ENCODE data around the gene CDC34. TPM values are rescaled to one million over a fixed set of nuclear protein-coding genes. Genes with fewer than 3 reads are reported as not detected.
A peak's percentile ranks its signal among the peaks of the same experiment; 100 is the strongest.
"Not testable (repeated sequence)": the region's sequence is repeated elsewhere in the genome, so short reads cannot be mapped to it uniquely, and the experiment has no call there.

CDC34 gene
- total RNA-seq, 2 donors from 2014 or later = 128 to 138 TPM

DNA sequence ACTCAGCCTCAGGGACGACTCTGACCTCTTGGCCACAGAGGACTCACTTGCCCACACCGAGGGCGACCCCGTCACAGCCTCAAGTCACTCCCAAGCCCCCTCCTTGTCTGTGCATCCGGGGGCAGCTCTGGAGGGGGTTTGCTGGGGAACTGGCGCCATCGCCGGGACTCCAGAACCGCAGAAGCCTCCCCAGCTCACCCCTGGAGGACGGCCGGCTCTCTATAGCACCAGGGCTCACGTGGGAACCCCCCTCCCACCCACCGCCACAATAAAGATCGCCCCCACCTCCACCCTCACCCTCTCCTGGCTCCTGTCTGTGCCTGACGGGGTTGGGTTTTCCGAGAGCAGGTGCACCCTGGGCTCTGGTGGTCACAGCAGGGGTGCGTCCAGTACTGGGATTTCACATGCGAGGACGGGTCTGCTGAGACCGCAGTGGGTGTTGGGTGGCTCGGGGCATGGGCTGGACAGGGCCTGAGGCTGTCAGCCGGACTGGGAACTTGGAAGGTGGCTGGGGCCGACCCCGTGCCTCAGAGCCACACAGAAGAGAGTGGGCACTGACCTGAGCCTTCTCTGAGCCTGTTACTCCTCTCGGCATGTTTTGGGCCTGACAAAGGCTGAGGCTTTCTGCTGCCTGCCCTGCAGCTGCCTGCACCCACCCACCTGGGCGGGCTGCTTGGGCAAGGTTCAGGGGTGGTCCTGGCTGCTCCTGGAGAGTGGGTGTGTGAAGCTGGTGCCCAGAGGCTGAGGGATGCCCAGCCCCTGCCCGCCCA is 51.8 kb downstream of the CDC34 start:
- no peak overlapping the region for H3K4me3 Mint-ChIP-seq
- Histone ChIP-seq H3K27ac (ENCODE audit: low read depth, low read length) (no peak overlapping the region), H3K36me3 (ENCODE audit: control insufficient read depth, insufficient read depth, low read length) (peaks cover 35% of the 10 kb centered on the region), H3K4me1 (ENCODE audit: control insufficient read depth, insufficient read depth, low read length) (no peaks in the 10 kb centered on the region), H3K9me3 (ENCODE audit: control insufficient read depth, low read length) (no peaks in the 10 kb centered on the region), H3K4me3 (ENCODE audit: low read length) (no peak overlapping the region), H3K27me3 (ENCODE audit: control insufficient read depth, insufficient read depth, low read length, poor library complexity, severe bottlenecking) (peaks cover 3% of the 10 kb centered on the region), H3K9ac (ENCODE audit: extremely low read depth, low read length, poor library complexity, severe bottlenecking) (no peak overlapping the region)
- H3K4me1 Mint-ChIP-seq = peaks cover 3% of the 10 kb centered on the region
- DNase-seq = peak; percentile 38
- H3K27ac Mint-ChIP-seq = peak overlapping the region; percentile 78
- no peaks in the 10 kb centered on the region for H3K9me3 Mint-ChIP-seq
- 92 to 95% methylated on average over 11 to 27 of the region's 27 CpGs for WGBS, 2 experiments (ENCODE audit: insufficient coverage in 1 of 2, insufficient read length in 1 of 2)
- H3K36me3 Mint-ChIP-seq (ENCODE audit: low read depth) = peaks cover 9% of the 10 kb centered on the region
- H3K27me3 Mint-ChIP-seq (ENCODE audit: insufficient read depth) = peaks cover 8% of the 10 kb centered on the region
- TF ChIP-seq, protein P1, sequence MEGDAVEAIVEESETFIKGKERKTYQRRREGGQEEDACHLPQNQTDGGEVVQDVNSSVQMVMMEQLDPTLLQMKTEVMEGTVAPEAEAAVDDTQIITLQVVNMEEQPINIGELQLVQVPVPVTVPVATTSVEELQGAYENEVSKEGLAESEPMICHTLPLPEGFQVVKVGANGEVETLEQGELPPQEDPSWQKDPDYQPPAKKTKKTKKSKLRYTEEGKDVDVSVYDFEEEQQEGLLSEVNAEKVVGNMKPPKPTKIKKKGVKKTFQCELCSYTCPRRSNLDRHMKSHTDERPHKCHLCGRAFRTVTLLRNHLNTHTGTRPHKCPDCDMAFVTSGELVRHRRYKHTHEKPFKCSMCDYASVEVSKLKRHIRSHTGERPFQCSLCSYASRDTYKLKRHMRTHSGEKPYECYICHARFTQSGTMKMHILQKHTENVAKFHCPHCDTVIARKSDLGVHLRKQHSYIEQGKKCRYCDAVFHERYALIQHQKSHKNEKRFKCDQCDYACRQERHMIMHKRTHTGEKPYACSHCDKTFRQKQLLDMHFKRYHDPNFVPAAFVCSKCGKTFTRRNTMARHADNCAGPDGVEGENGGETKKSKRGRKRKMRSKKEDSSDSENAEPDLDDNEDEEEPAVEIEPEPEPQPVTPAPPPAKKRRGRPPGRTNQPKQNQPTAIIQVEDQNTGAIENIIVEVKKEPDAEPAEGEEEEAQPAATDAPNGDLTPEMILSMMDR (conservative IDR thresholded peaks at IDR 0.05) = no peak

DNA sequence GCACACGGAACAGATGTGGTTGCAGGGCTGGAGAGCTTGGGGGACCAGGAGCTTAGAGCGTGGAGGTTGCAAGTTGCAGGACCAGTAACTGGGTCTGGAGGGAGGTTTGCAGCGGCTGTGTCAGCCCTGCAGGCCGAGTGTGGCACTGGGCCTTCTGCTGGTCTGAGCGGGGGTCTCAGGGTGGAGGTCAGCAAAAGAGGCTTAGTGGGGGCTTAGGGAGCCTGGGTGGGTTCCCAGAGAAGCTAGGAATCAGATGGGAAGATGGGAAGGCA is 52.3 kb downstream of the CDC34 start:
- H3K27ac Mint-ChIP-seq = peak overlapping the region; percentile 78
- peaks cover 13% of the 10 kb centered on the region for H3K27me3 Mint-ChIP-seq (ENCODE audit: insufficient read depth)
- peaks cover 9% of the 10 kb centered on the region for H3K36me3 Mint-ChIP-seq (ENCODE audit: low read depth)
- no peak overlapping the region for H3K4me3 ChIP-seq (ENCODE audit: low read length)
- peaks cover 33% of the 10 kb centered on the region for H3K36me3 ChIP-seq (ENCODE audit: control insufficient read depth, insufficient read depth, low read length)
- H3K9ac ChIP-seq (ENCODE audit: extremely low read depth, low read length, poor library complexity, severe bottlenecking) = no peak overlapping the region
- peaks cover 3% of the 10 kb centered on the region for H3K4me1 Mint-ChIP-seq
- no peaks in the 10 kb centered on the region for H3K9me3 Mint-ChIP-seq
- no peak overlapping the region for H3K27ac ChIP-seq (ENCODE audit: low read depth, low read length)
- no peak overlapping the region for H3K4me3 Mint-ChIP-seq
- no peaks in the 10 kb centered on the region for H3K4me1 ChIP-seq (ENCODE audit: control insufficient read depth, insufficient read depth, low read length)
- no peak for DNase-seq
- 95 to 100% methylated on average over 1 to 5 of the region's 5 CpGs for WGBS, 2 experiments (ENCODE audit: insufficient coverage in 1 of 2, insufficient read length in 1 of 2)
- no peaks in the 10 kb centered on the region for H3K9me3 ChIP-seq (ENCODE audit: control insufficient read depth, low read length)
- TF ChIP-seq, protein P1 (conservative IDR thresholded peaks at IDR 0.05) = no peak
- H3K27me3 ChIP-seq (ENCODE audit: control insufficient read depth, insufficient read depth, low read length, poor library complexity, severe bottlenecking) = peaks cover 9% of the 10 kb centered on the region

DNA sequence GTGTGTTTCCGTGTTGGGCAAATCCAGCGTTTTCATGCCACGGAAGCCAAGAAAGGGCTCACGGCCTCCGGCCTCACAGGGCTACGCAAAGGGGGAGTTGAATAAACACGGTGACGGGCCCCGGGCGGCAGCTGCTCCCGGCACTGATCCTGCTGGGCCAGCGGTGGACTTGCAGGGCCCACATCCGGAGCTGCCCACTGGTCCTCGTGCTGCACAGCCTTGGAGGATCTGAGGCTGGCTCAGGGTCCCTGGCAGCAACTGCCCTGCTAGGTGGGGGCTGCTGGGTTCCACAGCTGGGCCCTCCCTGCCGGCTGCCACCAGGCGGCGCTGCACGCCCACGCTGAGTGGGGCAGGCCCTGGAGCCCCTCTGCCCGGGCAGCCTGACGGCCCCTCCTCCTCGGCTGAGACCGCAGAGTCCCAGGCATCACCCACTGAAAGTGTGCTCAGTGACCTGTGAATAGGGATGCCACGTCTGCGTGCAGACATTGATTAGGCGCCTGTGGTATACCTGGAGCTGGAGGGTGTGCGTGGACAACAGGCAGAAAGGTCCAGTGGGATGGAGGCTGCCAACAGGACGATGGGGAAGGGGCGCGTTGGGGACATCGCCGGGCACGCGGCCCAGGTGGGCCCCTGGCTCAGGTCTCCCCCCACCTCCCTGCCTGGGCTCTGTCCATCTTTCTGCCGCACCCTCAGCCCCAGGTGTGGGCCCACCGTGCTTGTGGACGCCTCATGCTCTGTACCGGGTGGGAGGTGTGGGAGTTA is 52.9 kb downstream of the CDC34 start:
- TF ChIP-seq, protein P1 (conservative IDR thresholded peaks at IDR 0.05) = peak; percentile 97

DNA sequence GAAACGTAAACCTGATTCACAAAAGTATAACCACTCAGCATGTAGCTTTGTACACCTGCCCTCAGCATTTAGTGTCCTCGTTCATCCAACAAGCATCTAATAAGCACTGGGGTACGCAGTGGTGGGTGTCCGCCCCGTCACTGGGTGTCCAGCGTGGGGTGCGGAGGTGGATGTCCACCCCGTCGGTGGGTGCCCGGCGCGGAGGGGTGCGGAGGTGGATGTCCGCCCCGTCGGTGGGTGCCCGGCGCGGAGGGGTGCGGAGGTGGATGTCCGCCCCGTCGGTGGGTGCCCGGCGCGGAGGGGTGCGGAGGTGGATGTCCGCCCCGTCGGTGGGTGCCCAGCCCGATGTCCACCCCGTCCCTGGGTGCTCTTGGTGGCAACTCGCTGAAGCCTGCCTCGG is 53.6 kb downstream of the CDC34 start:
- H3K27me3 Mint-ChIP-seq (ENCODE audit: insufficient read depth) = peaks cover 17% of the 10 kb centered on the region
- Histone ChIP-seq H3K36me3 (ENCODE audit: control insufficient read depth, insufficient read depth, low read length) (peaks cover 25% of the 10 kb centered on the region), H3K27me3 (ENCODE audit: control insufficient read depth, insufficient read depth, low read length, poor library complexity, severe bottlenecking) (peaks cover 15% of the 10 kb centered on the region)
- not testable (repeated sequence) for H3K36me3 Mint-ChIP-seq (ENCODE audit: low read depth); DNase-seq; H3K9me3 Mint-ChIP-seq; H3K4me1 ChIP-seq (ENCODE audit: control insufficient read depth, insufficient read depth, low read length); H3K4me1 Mint-ChIP-seq; H3K27ac ChIP-seq (ENCODE audit: low read depth, low read length); H3K4me3 Mint-ChIP-seq; H3K4me3 ChIP-seq (ENCODE audit: low read length); H3K27ac Mint-ChIP-seq; H3K9ac ChIP-seq (ENCODE audit: extremely low read depth, low read length, poor library complexity, severe bottlenecking); H3K9me3 ChIP-seq (ENCODE audit: control insufficient read depth, low read length)
- 91 to 92% methylated on average over 8 to 25 of the region's 34 CpGs for WGBS, 2 experiments (ENCODE audit: insufficient coverage in 1 of 2, insufficient read length in 1 of 2)

More for the DNA sequence above, 52.9 kb downstream of the CDC34 start:
- H3K27me3 ChIP-seq (ENCODE audit: control insufficient read depth, insufficient read depth, low read length, poor library complexity, severe bottlenecking) = peaks cover 14% of the 10 kb centered on the region
- H3K9me3 ChIP-seq (ENCODE audit: control insufficient read depth, low read length) = no peaks in the 10 kb centered on the region
- Mint-ChIP-seq H3K27ac (peak overlapping the region; percentile 78), H3K36me3 (ENCODE audit: low read depth) (peaks cover 9% of the 10 kb centered on the region), H3K4me3 (no peak overlapping the region), H3K9me3 (no peaks in the 10 kb centered on the region), H3K4me1 (peaks cover 3% of the 10 kb centered on the region), H3K27me3 (ENCODE audit: insufficient read depth) (peaks cover 17% of the 10 kb centered on the region)
- WGBS, 2 experiments (ENCODE audit: insufficient coverage in 1 of 2, insufficient read length in 1 of 2) = 57 to 66% methylated on average over 30 to 38 of the region's 38 CpGs
- H3K27ac ChIP-seq (ENCODE audit: low read depth, low read length) = no peak overlapping the region
- no peak overlapping the region for H3K9ac ChIP-seq (ENCODE audit: extremely low read depth, low read length, poor library complexity, severe bottlenecking)
- H3K36me3 ChIP-seq (ENCODE audit: control insufficient read depth, insufficient read depth, low read length) = peaks cover 32% of the 10 kb centered on the region
- DNase-seq = peak; percentile 93
- H3K4me1 ChIP-seq (ENCODE audit: control insufficient read depth, insufficient read depth, low read length) = no peaks in the 10 kb centered on the region
- no peak overlapping the region for H3K4me3 ChIP-seq (ENCODE audit: low read length)
